HG02981 (cell line): ENCODE data around the gene DOCK7.
A peak's percentile ranks its signal among the peaks of the same experiment; 100 is the strongest.

Experiments
- ATAC-seq: cut with Tn5 transposase; IDR thresholded peaks from one replicate; pipeline ENCODE4 v1.9.1; 2021; ENCODE audit warnings: mild to moderate bottlenecking, moderate library complexity; ENCODE audit not compliant: unreplicated experiment

Gene DOCK7

GRCh38 chr1:62457955-62458354 is 230.2 kb downstream of the DOCK7 start:
- no peak for ATAC-seq

GRCh38 chr1:62452951-62453350 is 235.2 kb downstream of the DOCK7 start:
- ATAC-seq, result no peak

GRCh38 chr1:62450301-62450700 is 237.9 kb downstream of the DOCK7 start:
- ATAC-seq, result no peak

GRCh38 chr1:62448221-62448933 is 239.8 kb downstream of the DOCK7 start:
- no peak for ATAC-seq

- no peak for ATAC-seq
Observed at GRCh38 chr1:62444701-62445100, 243.5 kb downstream of the DOCK7 start.

- peak; percentile 35 for ATAC-seq
Observed at GRCh38 chr1:62439652-62440371, 248.4 kb downstream of the DOCK7 start.

- ATAC-seq, result no peak
Observed at GRCh38 chr1:62438163-62438562, 250.0 kb downstream of the DOCK7 start.

GRCh38 chr1:62437273-62437940 is 250.8 kb downstream of the DOCK7 start:
- ATAC-seq, result no peak

GRCh38 chr1:62436466-62437272 is 251.5 kb downstream of the DOCK7 start, which contains the start of gene USP1:
USP1 (plus strand) TSS chr1:62437049; CDS start chr1:62439868, 2,819 bp downstream.
- peak; percentile 68 for ATAC-seq

GRCh38 chr1:62436039-62436465 is 252.1 kb downstream of the DOCK7 start:
- ATAC-seq, result peak; percentile 69

- no peak for ATAC-seq
Observed at GRCh38 chr1:62435231-62436038, 252.8 kb downstream of the DOCK7 start.

GRCh38 chr1:62434618-62435001 is 253.6 kb downstream of the DOCK7 start:
- ATAC-seq, result no peak

GRCh38 chr1:62433861-62434617 is 254.1 kb downstream of the DOCK7 start:
- ATAC-seq, result no peak

- ATAC-seq, result no peak
Observed at GRCh38 chr1:62429581-62429980, 258.6 kb downstream of the DOCK7 start.

GRCh38 chr1:62428351-62428750 is 259.8 kb downstream of the DOCK7 start:
- ATAC-seq, result no peak

GRCh38 chr1:62426794-62427193 is 261.4 kb downstream of the DOCK7 start:
- no peak for ATAC-seq

GRCh38 chr1:62426237-62426636 is 261.9 kb downstream of the DOCK7 start:
- ATAC-seq, result no peak

GRCh38 chr1:62425041-62425440 is 263.1 kb downstream of the DOCK7 start:
- no peak for ATAC-seq

- ATAC-seq, result no peak
Observed at GRCh38 chr1:62424411-62424810, 263.8 kb downstream of the DOCK7 start.
